A204.1 (cell line): ENCODE results near the gene CTNNA3.
"Not testable (repeated sequence)": the region's sequence is repeated elsewhere in the genome, so short reads cannot be mapped to it uniquely, and the experiment has no call there.

Experiments used
- FAIRE-seq: peaks from 2 replicates; lab custom pipeline; 2012; peaks lifted over from hg19 to GRCh38; lab: Jason Lieb, UNC

CTNNA3 gene

DNA sequence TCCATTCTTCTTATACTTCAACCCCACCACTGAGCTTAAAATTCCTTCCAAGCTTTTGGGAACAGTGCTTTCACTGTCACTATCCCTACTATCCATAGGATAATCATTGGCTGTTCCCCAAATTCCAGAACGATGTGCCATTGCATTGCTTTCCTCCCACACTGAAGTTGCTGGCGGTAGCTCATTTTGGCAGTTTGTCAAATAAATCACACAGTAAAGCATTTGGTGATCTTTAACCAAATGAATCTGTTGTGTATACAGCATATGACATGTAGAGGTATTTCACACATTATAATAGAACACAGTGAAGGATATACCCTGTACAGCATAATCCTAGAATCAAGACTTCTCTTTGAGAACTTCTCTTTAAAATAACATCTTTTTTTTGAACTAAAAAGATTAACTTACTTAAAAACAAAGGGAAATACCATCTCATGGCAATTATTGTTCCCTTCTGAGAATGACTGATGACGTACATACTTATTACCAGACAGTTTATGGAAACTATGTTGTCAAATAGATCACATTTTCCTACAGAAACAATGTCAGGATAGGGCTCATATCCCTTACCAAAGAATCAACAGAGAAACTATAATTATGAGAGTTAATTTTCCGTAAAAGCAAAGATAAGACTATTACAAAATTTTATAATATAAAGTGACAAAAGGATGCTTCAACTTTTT, 93.6 kb downstream of the CTNNA3 start:
- FAIRE-seq = no peak

DNA sequence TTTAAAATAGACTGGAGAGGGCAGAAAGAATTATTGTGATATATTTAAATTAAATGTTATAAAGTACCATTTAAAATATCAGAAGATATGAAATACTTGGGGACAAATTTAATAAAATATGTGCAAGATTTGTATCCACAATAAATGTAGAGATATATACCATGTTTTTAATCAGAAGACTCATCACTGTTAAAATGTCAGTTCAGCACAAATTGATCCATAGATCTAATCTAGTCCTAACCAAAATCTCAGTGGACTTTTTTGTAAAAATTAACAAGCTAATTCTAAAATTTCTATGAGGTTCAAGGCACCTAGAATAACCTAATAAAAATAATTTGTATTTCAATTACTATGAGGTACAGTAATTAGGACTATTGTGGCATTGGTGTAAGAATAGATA, 96.4 kb downstream of the CTNNA3 start:
- no peak for FAIRE-seq

DNA sequence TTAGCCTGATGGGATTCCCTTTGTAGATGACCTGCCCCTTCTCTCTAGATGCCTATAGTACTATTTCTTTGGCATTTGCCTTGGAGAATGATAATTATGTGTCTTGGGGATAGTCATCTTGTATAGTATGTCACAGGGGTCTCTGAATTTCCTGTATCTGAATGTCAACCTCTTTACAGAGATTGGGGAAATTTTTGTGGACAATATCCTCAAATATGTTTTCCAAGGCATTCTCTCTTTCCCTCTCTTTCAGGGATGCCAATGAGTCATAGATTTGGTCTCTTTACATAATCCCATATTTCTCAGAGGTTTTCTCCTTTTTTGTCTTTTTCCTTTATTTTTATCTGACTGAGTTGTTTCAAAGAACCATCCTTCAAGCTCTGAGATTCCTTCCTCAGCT, 99.4 kb downstream of the CTNNA3 start:
- no peak for FAIRE-seq

DNA sequence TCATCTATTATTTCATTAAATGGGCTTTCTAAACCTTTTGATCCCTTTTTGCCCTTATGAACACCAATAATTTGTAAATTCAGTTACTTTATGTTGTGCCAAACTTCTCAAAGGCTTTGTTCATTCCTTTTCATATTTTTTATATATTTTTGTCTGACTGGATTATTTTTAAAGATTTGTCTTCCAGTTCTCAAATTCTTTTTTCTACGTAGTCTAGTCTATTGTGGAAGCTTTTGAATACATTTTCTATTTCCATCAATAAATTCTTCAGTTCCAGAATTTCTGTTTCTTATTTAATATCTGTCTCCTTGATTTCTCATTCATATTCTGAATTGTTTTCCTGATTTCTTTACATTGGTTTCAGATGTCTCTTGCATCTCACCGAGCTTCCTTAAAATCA, 108.2 kb downstream of the CTNNA3 start:
- no peak for FAIRE-seq

DNA sequence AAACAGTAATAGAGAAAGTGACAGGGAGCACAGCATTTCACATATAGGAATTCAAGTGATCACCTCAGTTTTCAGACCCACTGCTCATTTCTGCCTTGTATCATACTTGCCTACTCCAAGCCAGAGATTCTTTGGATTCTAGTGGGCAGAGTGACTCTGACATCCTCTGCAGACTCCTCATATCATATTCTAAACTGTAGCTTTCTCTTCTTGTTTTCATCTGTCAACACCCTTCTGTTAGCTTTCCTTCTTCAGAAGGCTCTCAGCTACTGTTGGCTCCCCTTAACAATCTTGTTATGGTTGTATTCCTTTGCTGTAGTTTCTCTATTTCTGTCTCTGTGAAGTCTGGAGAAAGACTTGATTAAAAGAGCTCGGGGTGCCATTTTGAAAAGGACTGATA, 120.5 kb downstream of the CTNNA3 start:
- no peak for FAIRE-seq

DNA sequence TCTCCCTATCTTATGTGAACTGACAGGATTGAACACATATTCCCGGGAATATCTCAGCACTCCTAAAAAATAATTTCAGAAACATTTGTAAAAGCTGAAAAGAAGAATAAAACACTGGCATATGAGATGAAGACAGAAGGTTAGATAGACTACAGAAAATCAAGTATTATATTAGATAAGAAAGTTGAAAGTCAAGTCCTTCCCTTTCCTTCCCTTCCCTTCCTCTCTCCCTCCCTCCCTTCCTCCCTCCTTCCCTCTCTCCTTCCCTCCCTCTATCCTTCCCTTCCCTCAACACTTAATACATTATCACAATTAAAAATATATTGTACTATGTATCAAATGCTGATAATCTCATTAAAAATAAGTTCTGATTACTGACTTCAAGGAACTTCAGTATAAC, 122.5 kb downstream of the CTNNA3 start:
- no peak for FAIRE-seq

DNA sequence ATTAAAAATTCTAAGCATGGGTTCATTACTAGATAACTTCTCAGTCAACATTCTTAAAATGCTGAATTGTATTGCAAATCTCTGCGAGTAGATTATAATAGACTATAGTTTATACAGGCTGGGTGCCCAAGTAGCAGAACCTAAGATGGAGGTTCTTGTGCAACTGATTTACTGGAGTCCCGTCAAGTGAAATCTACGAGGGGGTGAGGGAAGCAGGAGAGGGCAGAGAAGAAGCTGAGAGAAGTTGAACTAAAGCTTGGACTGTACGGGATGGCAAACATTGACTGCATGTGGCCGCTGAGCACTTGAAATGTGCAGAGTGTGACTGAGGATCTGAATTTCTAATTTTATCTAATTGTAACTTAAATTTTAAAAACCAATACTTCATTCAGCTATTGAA, 124.5 kb downstream of the CTNNA3 start:
- no peak for FAIRE-seq

DNA sequence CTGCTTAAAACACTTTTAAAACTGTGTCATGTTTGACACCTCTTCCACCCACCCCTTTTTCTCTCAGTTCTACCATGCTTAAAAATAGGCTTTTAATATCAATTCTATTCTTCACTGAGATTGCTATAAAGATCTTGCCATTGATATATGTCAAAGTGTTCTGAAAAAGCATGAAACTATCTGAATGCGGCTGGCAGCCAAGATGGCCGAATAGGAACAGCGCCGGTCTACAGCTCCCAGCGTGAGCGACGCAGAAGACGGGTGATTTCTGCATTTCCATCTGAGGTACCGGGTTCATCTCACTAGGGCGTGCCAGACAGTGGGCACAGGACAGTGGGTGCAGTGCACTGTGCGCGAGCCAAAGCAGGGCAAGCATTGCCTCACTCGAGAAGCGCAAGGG, 137.7 kb downstream of the CTNNA3 start:
- not testable (repeated sequence) for FAIRE-seq

DNA sequence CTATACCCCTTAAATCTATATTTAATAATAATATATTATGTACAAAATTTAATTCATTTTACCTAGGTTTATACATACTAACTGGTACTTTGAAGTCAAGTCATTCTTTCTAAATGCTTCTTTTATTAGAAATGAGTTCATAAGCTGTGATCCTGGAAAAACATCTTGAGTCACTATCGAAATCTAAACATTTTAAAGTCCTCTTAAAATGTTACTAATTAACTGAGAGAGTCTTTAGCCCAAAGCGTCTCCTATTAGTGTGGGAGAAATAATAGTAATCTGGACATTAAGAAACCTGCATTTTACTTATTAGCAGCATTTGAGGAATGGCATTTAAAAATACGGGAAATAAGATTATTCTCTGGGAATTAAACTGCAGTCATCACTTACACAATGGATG, 142.7 kb downstream of the CTNNA3 start:
- FAIRE-seq = no peak

DNA sequence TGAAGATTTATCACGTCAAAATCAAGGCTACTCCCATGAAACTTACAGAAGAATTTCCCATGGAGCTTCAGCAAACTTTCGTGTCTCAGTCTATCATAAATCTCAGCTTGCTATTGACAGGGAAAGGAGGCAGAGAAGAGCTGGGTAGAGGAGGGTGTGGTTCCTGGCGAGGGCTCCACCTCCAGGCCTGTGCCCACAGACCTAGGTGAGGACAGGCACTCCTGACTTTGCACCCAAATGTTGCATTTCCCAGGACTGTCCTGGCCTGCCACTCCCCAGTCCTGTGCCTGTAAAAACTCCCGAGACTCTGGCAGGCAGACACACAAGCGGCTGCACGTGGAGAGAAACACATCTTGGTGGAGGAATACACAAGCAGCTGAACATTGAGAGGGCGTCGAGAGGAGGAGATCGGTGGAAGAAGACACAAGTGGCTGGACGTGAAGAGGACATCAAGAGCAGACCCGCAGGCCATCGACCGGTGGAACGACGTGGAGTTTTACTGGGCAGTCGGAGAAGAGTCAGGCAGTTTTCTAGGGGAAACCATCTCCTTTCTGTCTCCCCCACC, 145.1 kb downstream of the CTNNA3 start:
- no peak for FAIRE-seq

DNA sequence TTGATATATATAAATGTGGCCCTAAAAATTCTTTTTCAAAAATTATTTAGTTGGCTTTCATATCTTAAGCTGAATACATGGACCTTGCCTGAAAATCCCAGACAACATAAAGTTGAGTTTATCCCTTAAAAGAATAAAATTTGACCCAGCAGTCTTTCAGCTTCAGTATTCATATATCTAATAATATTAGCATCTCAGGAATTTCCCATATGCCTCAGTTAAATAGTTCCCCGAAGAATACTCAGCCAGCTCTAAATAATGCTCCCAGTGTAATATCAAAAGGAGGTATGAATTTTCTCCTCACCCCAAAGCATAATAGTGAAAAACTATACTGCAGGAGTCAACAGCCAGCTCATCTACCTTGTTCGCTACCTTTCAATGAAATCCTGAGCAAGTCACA, 145.9 kb downstream of the CTNNA3 start:
- FAIRE-seq = no peak

DNA sequence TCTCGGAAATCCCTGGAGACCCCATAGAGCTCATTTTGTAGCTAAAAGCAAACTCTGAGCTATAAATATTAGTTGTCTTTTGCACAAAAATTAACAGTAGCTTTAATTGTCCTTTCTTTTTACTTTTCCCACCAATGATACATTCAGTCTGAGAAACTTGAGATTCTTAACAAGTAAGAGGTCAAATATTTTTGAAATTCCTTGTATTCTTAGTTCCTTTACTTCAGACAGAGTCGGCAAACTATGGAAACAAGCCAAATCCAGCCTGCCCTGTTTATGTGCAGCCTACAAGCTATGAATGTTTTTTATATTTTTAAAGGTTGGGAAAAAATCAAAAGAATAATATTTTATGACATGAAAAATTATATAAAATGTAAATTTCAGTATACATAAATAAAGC, 146.6 kb downstream of the CTNNA3 start:
- FAIRE-seq = no peak

DNA sequence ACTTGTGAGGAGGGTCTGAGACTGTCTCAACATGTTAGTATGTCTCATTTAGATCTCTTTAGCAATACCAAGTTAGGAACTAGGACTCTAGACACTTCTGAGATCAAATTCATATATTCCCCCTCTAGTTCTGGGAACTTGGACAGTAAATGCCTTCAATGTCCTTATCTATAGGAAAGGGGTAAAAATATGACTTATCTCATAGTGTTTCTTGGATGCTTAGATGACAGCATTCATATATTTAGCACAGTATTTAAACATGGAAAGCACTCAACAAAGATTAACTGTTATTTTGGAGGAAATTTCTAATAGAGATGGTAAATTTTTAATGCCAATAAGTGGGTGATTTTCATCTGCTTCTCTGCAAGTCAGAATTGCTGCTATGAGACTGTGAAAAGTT, 154.6 kb downstream of the CTNNA3 start:
- FAIRE-seq = no peak

DNA sequence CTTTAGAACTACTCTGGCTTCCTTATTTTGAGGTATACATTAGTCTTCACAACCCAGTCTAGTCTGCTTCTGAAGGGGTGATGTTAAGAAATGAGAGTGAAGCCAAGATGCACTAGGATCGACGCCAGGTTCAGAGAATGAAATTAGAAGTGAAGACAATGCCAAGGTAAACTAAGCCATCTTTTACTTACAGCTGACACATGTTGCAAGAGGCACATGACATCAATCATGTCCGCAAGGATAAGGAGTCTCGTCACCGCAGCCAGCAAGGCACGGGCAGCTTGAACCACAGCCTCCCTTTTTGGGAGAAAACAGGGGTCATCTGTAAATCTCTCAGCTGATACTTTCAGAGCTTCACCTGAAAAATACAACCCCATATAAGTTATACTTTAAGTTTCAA, 156.7 kb downstream of the CTNNA3 start:
- no peak for FAIRE-seq

DNA sequence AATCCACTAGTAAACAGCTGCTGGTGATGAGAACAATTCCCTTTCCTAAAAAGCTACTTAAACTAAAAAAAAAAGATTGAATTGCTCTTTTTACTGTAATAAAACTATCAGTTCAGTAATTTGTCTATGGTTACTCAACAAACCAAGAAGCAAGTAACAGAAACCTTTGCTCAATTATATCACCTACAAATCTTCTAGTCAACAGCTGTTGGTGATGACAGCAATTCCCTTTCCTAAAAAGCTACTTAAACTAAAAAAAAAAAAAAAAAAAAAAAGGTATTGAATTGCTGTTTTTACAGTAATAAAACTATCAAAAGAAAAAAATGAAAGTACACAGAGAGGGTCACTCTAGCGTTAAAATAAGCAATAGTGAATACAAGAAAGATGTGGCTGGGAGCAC, 158.1 kb downstream of the CTNNA3 start:
- FAIRE-seq = no peak

DNA sequence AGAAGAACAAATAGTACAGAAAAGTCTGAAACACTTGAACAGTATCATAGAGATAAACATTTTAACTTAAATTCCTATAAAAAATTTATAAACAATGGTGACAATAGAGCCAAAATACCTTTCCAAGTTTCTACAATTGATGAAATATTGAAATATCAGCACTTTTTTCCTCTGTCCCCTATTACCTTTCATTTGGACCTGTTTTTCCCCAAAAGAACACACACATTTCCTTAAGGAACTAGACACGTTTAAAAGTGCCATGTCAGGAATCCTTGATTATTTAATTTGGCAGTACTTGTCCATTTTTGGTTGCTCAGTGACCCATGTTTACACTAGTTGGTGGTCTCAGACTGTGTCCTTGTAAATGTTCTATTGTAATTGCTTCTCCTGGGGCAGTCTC, 162.6 kb downstream of the CTNNA3 start:
- no peak for FAIRE-seq

DNA sequence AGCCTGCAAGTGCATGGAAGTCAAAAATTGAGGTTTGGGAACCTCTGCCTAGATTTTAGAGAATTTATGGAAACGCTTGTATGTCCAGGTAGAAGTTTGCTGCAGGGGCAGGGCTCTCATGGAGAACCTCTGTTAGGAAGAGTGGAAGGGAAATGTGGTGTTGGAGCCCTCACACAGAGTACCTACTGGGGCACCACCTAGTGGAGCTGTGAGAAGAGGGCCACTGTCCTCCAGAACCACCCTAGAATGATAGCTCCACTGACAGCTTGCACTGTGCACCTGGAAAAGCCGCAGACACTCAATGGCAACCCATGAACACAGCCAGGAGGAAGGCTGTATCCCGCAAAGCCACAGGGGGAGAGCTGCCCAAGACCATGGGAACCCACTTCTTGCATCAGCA, 165.0 kb downstream of the CTNNA3 start:
- not testable (repeated sequence) for FAIRE-seq

DNA sequence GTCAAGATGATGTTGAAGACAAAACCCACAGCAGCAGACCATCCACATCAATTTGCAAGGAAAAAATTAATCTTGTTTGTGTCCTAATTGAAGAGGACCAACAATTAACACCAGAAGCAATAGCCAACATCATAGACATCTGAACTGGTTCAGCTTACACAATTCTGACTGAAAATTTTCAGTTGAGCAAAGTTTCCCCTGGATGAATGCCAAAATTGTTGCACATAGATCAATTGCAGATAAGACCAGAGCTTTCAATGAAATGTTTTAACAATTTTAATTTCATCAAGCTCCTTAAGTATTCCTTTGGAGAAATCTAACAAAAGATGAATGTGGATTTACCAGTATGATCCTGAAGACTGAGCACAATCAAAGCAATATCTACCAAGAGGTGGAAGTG, 168.6 kb downstream of the CTNNA3 start:
- FAIRE-seq = no peak

DNA sequence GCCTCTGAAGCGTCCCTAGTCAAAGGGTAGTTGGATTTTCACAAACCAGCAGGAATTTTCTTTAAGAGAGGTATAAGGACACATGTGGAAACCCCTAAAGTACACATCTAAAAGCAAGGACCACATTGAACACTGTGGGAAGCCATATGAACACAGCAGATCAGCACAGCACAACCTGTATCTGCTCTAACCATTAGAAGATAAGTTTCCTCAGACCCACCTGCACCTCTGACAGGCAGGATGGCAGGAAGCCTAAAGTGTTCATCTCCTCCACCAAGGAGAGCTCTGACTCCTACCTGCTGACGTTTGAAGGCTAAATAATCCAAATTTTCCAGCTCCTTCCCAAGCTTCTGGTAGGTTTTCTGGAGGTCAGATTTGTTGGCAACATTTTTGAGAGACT, 174.4 kb downstream of the CTNNA3 start:
- no peak for FAIRE-seq

DNA sequence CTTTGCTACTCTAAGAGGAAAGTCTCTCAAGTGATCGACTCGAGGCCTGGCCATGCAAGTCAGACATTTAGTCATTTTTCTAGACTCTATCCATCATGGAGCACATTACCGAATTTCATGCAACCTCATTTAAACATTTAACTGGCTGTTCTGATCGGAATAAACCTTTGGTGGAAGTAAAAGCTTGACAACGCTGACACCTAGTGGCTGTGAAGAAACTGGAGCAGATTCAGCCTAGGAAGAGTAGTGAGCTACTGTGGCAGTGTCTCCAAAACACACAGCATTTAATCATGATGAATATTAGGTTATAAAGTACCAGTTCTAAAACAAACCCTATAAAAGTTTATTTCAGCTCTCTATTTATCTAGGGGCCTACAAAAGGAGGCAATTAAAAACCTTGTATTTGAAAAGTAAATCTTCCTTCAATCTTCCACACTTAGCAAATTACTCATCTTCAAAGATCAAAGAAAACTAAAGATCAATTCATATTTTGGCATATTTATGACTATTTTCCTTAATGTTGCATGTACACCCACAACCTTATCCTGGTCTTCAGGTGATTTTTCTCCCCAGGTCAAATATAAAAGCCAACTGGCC, 175.0 kb downstream of the CTNNA3 start:
- FAIRE-seq = peak; percentile 90

DNA sequence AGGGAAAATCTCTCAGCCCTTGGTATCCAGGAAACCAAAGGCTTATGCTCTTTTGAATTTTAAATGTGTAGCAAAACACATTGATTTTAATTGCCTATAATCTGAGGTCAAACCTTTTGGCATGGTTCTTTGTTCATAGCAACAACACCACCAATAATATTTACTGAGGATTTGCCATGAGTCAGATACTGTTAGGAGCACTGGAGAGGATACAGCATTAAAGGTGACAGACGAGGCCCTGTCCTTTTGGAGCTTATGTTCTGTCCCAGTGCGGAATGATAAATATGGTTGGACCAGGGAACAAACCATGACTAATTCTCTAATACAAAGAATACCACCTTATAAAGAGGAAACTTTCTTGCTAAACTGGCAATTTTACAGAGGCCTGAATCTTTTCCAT, 176.6 kb downstream of the CTNNA3 start:
- no peak for FAIRE-seq

DNA sequence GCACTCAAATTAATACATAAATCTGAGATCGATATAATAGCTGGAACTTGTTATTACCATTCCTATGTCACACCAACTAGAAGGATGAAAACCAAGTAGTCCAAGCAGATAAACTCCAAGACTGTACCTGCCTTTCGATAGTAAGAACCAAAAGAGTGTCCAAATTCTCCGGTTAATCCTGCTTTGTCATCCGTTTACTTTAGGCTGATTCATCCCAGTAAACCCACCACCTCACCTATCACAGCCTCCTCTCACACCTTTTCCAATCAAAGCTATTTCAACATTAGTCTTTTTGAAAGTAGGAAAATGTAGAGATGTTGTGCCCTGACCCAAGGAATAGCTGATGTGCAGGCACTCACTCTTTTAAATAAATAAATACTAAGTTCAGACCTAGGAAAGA, 177.2 kb downstream of the CTNNA3 start:
- FAIRE-seq = no peak

DNA sequence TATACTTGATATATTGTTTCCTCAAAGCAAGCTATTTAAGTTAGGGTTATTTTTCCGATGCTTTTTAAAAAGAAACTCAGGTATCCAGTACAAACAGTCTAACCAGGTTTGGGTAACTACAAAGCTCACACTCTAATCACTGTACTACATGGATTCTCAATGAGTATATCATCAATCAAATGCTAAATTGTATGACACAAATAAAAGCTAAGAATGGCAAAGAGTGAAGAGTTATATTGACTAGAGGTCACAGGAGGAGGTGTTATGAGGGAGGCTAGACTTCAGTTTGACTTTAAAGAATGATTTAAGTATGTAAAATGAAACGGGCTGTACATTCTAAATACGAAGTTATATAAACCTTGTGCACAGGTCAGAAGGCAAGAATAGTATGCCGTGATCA, 178.0 kb downstream of the CTNNA3 start:
- FAIRE-seq = no peak

DNA sequence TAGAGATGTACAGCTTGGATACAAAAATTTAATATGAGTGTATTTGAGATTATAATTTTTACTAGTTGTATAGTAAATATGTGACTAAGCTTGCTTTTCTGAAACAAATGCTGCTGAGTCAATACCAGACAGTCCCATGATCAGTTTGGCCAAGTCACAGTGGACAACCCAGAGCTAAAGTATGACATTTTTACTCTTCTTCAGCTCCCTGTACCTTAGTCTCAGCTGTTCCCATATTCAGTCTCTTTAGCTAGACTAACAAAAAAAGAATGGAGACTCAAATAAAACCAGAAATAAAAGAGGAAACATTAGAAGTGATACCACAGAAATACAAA, 189.3 kb downstream of the CTNNA3 start:
- no peak for FAIRE-seq
